Endothelial cell of hepatic sinusoid (primary cell): ENCODE data around the gene SLF2.

Experiments
- in situ Hi-C: cut with HindIII; loops from 2 replicates; pipeline ENCODE4 v1.10.0; 2017; ENCODE audit warnings: low sequenced_read_pairs

SLF2 gene

GRCh38 chr10:100930368-100930767 lies 17.6 kb downstream of the SLF2 start:
- in situ Hi-C loops, result no loop called here

DNA sequence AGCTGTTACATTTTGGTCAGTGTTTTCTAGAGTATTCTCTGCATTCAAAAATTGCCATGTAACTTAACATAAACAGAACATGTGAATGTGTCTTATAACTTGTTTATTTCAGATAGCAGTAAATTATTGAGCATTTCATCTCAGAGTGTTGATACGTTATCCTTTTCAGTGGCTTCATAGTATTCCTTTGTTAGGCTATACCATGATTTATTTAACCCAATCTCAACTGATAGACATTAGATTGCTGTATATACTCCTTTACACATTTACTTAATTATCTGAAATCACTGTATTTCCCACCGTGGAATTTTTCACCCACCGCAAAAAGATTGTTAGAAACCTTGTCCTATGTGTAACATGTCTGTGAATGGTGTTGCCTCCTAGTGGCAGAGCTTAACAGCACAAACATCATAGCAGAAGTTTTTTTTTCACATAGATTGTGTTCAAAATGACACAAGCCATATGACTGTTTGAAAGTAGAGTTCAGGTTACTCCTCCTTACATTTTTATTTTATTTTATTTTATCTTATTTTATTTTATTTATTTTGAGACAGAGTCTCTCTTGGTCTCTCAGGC lies 21.4 kb downstream of the SLF2 start:
- in situ Hi-C loops, result no loop called here

- in situ Hi-C loops, result no loop called here
These were observed 27.1 kb downstream of the SLF2 start for GRCh38 chr10:100939763-100940344.

DNA sequence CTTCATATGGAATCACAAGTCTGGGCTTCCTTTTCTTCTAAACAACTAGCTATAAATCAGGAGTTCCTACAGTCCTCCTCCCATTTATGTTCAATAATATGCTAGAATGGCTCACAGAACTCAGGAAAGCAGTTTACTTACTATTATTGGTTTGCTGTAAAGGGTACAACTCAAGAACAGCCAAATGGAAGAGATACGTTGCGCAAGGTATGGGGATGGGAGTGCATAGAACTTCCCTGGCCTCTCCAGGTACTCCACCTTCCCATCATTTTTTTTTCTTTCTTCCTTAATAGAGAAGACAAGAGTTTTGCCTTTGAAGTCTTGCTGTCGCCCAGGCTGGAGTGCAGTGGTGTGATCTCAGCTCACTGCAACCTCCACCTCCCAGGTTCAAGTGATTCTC lies 29.5 kb downstream of the SLF2 start:
- in situ Hi-C loops, result no loop called here

- in situ Hi-C loops, result no loop called here
These were observed 30.7 kb downstream of the SLF2 start for GRCh38 chr10:100943508-100943907.

DNA sequence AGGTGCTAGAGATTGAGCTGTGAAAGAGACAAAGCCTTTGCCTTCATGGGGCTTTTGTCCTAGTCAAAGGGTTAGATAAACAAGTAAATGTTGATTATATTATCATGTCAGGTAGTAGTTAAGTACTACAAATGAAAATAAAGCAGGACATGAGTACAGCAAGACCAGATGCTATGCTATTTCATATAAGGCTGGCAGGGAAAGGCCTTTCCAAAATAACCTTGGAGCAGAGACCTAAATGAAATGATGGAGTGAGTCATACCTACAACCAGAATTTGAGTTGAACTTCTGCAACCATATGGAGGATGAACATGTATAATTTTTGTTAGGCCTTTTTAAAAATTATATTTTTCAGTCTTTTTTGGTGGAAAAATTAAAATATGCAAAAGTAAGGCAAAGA lies 33.0 kb downstream of the SLF2 start:
- in situ Hi-C loops, result loop anchor here (5.0 kb wide), 1 partner anchor 33 kb away; the partner anchor contains the start of gene SLF2

- in situ Hi-C loops, result loop anchor here (5.0 kb wide), 1 partner anchor 37 kb away; the partner anchor contains the start of gene SLF2
These were observed 36.2 kb downstream of the SLF2 start for GRCh38 chr10:100948916-100949315.

DNA sequence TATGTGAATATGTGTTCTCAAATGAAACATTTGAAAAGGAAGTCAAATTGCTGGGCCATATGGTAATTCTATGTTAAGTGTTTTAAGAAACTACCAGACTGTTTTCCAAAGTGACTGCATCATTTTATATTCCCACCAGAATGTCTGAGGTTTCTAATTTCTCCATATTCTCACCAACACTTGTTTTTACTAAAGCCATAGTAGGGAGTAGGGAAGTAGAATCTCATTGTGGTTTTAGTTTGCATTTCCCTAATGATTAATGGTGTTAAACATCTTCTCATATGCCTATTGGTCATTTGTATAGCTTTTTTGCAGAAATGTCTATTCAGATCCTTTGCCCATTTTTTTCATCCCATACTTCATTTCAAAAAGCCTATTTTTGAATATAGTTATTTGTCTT lies 47.5 kb downstream of the SLF2 start:
- in situ Hi-C loops, result no loop called here

- in situ Hi-C loops, result no loop called here
These were observed 49.8 kb downstream of the SLF2 start for GRCh38 chr10:100962351-100963080.

- in situ Hi-C loops, result no loop called here
These were observed 51.1 kb downstream of the SLF2 start for GRCh38 chr10:100963826-100964225.

DNA sequence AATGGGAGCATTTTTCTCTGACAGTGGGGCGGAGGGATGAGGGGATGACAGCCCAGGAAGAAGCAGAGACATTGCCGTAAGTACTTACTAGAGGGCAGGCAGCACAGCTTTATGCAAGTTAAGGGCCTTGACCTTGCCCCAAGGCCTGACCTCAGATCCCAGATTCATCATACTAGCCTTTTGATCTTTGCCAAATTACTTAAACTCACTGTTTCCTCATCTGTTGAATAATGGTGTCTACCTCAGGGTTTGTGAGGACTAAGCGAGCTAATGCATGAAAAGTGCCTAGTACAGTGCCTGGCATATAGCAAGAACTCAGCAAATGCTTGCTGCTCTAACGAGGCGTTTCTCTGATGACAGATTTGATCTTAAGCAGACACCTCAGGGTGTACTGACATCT lies 53.1 kb downstream of the SLF2 start:
- in situ Hi-C loops, result no loop called here

DNA sequence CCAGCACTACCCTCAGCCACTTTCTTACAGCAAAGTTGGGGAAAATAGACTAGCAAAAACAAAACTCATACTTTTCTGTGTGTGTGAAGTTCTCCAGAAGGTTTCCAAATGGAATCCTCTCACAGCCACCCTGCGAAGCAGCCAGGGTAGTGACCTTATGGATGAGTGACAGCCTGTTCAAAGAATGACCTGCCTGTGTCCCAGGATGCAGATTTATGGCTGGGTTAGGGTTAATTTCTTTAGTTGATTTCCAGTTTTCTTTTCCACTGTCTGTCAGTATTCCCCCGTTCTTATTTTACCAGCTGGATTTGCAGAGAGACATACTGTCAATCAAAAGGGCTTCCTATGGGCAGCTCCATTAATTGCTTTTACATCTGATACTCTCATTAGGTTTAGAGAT lies 54.1 kb downstream of the SLF2 start:
- in situ Hi-C loops, result no loop called here

- in situ Hi-C loops, result no loop called here
These were observed 54.6 kb downstream of the SLF2 start for GRCh38 chr10:100967332-100967731.

DNA sequence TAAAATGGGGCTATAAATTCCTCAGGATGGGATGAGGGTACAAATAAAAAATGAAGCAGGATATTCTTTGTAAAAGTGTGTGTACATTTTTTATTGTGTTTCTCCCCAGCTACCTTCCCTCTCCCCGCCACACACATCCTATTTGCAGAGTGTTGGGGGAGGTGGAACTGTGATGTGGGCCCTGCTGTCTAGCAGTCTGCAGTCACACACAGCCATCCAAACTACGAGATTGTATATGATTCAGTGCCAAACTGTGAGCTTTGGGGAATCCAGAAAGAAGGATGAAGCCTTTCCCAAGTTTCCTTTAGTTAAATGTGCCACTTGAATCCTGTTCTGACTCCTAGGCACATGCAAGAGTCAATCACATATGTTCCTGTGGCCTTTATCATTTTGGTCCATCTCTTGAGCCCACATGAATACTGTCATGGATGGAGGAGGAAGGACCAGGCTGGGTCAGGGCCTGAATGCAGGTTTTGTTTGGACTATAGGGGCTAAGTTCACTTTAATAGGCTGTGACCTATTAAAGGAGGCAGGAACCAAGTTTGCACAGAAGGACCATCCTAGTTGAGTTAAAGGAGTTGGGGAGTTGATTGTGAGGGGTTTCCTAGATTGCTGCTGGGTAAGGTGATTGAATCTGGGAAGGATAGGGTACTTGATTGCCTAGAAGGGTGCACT lies 55.4 kb downstream of the SLF2 start:
- in situ Hi-C loops, result no loop called here

DNA sequence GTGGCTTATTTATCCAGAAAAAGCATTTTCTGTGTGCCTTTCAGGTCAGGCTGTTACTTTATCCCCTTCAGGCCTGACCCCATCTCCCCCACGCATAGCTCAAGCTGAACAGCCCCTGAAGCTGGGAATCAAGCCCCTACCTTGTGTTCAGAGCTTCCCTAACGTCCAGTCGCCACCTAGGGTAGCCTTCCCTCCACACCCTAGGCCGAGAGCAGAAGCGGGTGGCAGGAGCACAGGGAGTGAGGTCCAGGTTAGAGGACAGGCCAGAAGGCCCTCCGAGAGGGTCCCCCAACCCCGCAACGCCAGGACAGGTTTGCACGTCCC lies 56.1 kb downstream of the SLF2 start:
- in situ Hi-C loops, result no loop called here

DNA sequence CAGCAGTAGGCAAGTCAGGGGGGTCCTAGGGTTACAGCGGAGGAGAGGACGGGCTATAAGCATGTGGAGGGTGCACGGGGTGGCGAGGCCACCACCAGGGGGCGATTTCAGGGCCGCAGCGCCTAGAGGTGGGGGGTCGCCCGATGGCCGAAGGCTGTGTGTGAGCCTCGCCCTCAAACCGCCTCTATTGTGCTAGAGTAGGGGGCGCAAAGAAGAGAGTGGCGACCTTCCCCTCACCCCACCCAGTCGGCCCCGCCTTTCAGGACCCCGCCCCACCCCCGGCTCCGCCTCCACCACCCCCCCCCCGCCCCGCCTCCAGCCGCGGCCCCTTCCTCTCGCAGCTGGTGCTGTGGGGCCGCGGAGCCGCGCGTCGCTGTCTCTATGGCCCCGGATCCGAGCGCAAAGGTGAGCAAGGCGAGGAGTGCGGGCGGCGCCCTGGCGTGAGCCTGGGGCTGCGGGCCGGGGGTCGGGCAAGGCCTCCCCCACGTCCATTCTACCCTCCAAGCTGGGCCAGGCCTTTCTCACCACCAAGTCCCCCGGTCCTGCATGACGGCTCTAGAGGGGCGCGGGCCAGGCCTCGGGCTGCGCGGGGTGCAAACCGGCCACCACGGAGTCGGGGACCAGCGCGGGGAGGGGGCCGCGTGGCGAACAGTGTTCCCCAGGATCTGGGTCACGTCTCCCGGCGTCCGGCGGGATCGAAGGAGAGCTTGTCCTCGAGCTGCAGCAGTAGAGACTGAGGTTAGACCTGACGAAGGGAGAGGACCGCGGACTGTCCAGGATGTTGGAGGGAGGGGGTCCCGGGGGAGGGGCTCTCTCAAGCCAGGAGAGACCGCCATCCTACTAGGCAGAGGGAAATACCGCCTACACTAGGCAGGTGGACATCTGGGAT lies 56.7 kb downstream of the SLF2 start, which contains the start of gene SEMA4G:
Gene SEMA4G, plus strand, starts transcription at position 318 of the 889 bp plus-strand sequence. CDS start 3,409 bp downstream, outside the sequence.
- in situ Hi-C loops, result no loop called here

- in situ Hi-C loops, result no loop called here
These were observed 57.5 kb downstream of the SLF2 start for GRCh38 chr10:100970076-100970913.

DNA sequence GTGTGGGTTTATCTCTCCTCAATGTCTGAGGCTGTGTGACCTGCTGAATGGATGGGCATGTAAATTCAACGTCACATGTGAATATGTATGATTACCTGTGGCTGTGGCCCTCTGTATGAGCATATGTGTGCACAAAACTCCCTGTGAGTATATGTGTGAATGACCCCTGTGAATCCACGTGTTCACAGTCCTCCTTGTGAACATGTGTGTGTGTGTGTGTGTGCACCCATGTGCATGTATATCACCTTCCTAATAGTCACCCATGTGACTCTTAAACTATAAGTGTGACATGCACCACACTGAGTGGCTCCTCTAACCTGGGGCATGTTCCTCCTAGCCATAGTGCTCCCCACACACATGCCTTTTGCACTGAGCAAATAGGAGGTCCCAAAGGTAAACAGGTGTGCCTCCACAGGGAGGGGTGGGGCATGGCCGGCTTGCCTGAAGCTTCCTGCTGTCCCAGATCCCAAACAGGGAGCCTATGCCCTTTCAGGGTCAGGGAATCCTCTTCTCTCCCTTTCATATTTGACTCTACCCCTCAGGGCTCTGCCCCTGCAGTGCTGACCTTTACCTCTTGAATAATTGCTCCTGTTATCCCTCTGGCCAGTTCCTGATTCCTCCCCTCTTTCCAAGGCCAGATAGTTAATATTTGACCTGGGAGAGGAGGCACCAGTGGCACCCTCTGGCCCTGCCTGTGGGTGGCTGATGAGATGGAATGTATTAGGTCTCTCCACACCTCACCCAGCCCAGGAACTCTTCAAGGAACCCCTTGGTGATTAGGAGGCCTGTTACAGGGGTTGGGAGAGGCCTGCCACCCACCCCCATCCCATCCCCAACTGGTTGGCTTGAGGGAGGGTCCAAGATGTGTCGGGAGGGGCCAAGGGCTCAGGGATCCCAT lies 58.4 kb downstream of the SLF2 start:
- in situ Hi-C loops, result no loop called here
